HG02588 (cell line): ENCODE data around the gene RALGPS1.

ENCODE experiments used
- ATAC-seq: cut with Tn5 transposase; IDR thresholded peaks from one replicate; pipeline ENCODE4 v1.9.1; 2021; ENCODE audit warnings: mild to moderate bottlenecking, moderate library complexity; ENCODE audit not compliant: unreplicated experiment

RALGPS1 gene

GRCh38 chr9:127114606-127115005 is 200.0 kb downstream of the RALGPS1 start:
- ATAC-seq = no peak

GRCh38 chr9:127116088-127116726 is 201.6 kb downstream of the RALGPS1 start:
- ATAC-seq = no peak

GRCh38 chr9:127116957-127117356 is 202.4 kb downstream of the RALGPS1 start:
- ATAC-seq = no peak

GRCh38 chr9:127117801-127118200 is 203.2 kb downstream of the RALGPS1 start:
- ATAC-seq = no peak

- ATAC-seq = no peak
These were observed 204.2 kb downstream of the RALGPS1 start for GRCh38 chr9:127118597-127119319.

- no peak for ATAC-seq
These were observed 204.7 kb downstream of the RALGPS1 start for GRCh38 chr9:127119320-127119709.

- no peak for ATAC-seq
These were observed 207.1 kb downstream of the RALGPS1 start for GRCh38 chr9:127121628-127122175.

- ATAC-seq = no peak
These were observed 207.8 kb downstream of the RALGPS1 start, which contains the start of gene ANGPTL2 for GRCh38 chr9:127122176-127123063. Gene ANGPTL2, minus strand, starts transcription at chr9:127122635. Its CDS starts 13,904 bp downstream, at chr9:127108731.

GRCh38 chr9:127123064-127123890 is 208.7 kb downstream of the RALGPS1 start:
- no peak for ATAC-seq

- no peak for ATAC-seq
These were observed 209.5 kb downstream of the RALGPS1 start for GRCh38 chr9:127124111-127124531.

- no peak for ATAC-seq
These were observed 210.2 kb downstream of the RALGPS1 start for GRCh38 chr9:127124792-127125191.

- ATAC-seq = no peak
These were observed 212.4 kb downstream of the RALGPS1 start for GRCh38 chr9:127126971-127127370.

- no peak for ATAC-seq
These were observed 213.9 kb downstream of the RALGPS1 start for GRCh38 chr9:127128341-127129072.

- ATAC-seq = no peak
These were observed 214.6 kb downstream of the RALGPS1 start for GRCh38 chr9:127129073-127129717.

- no peak for ATAC-seq
These were observed 215.1 kb downstream of the RALGPS1 start for GRCh38 chr9:127129718-127130085.

GRCh38 chr9:127130235-127130634 is 215.7 kb downstream of the RALGPS1 start:
- no peak for ATAC-seq

GRCh38 chr9:127130661-127131538 is 216.3 kb downstream of the RALGPS1 start:
- no peak for ATAC-seq

- ATAC-seq = no peak
These were observed 217.3 kb downstream of the RALGPS1 start for GRCh38 chr9:127131871-127132270.
